HL-60/S4 (cell line): ENCODE results near the gene HRH3.

Source experiments
- in situ Hi-C: fragments of 300-500 bp; cut with MboI; formaldehyde crosslinking; loops from 2 replicates; pipeline ENCODE4 v1.14.3; 2022; ENCODE audit warnings: low sequenced_read_pairs

HRH3 gene

GRCh38 chr20:62216636-62217566, 3.2 kb downstream of the HRH3 start:
- in situ Hi-C loops: no loop called here

- in situ Hi-C loops: no loop called here
Observed at GRCh38 chr20:62215991-62216635, 4.0 kb downstream of the HRH3 start.

GRCh38 chr20:62215020-62215990, 4.8 kb downstream of the HRH3 start:
- in situ Hi-C loops: no loop called here

GRCh38 chr20:62214067-62214466, 6.0 kb downstream of the HRH3 start:
- in situ Hi-C loops: no loop called here

GRCh38 chr20:62212299-62212698, 7.8 kb downstream of the HRH3 start:
- in situ Hi-C loops: no loop called here

GRCh38 chr20:62211769-62212288, 8.2 kb downstream of the HRH3 start:
- in situ Hi-C loops: no loop called here

- in situ Hi-C loops: no loop called here
Observed at GRCh38 chr20:62211216-62211615, 8.9 kb downstream of the HRH3 start.

GRCh38 chr20:62210496-62210855, 9.6 kb downstream of the HRH3 start:
- in situ Hi-C loops: no loop called here

- in situ Hi-C loops: no loop called here
Observed at GRCh38 chr20:62209850-62210495, 10.1 kb downstream of the HRH3 start.

GRCh38 chr20:62208795-62209755, 11.0 kb downstream of the HRH3 start:
- in situ Hi-C loops: no loop called here

GRCh38 chr20:62208061-62208794, 11.8 kb downstream of the HRH3 start:
- in situ Hi-C loops: no loop called here

- in situ Hi-C loops: no loop called here
Observed at GRCh38 chr20:62206388-62206775, 13.7 kb downstream of the HRH3 start.

GRCh38 chr20:62205618-62206387, 14.3 kb downstream of the HRH3 start:
- in situ Hi-C loops: no loop called here

GRCh38 chr20:62203378-62204030, 16.6 kb downstream of the HRH3 start:
- in situ Hi-C loops: no loop called here

GRCh38 chr20:62202676-62203377, 17.3 kb downstream of the HRH3 start:
- in situ Hi-C loops: no loop called here

- in situ Hi-C loops: no loop called here
Observed at GRCh38 chr20:62202083-62202395, 18.0 kb downstream of the HRH3 start.
